Activated T-cell treated with anti-CD3 and anti-CD28 coated beads, Interleukin-2, amount 50 U/mL, for 4 hours (primary cell): Measurements from ENCODE around the gene TTC5. TPM values are rescaled to one million over a fixed set of nuclear protein-coding genes. Genes with fewer than 3 reads are reported as not detected.
"Not testable (repeated sequence)": the region's sequence is repeated elsewhere in the genome, so short reads cannot be mapped to it uniquely, and the experiment has no call there.

Source experiments
- ATAC-seq, 2 donors: fragments of 200-7000 bp; cut with Tn5 transposase; one replicate each; pipeline ENCODE4 v1.10.0; 2021
- DNase-seq: peaks from one replicate; pipeline ENCODE4 v3.0.0-alpha.2; 2020
- H3K27me3 Mint-ChIP-seq: one replicate; pipeline ENCODE4 v1.8.0; 2021; ENCODE audit warnings: low read depth, mixed read lengths
- H3K36me3 Mint-ChIP-seq: one replicate; pipeline ENCODE4 v1.8.0; 2022; ENCODE audit warnings: mixed read lengths; ENCODE audit not compliant: insufficient read depth
- H3K4me1 Mint-ChIP-seq: one replicate; pipeline ENCODE4 v1.8.0; 2021; ENCODE audit warnings: low read depth, mixed read lengths
- H3K4me3 Mint-ChIP-seq: one replicate; pipeline ENCODE4 v1.8.0; 2021; ENCODE audit warnings: mild to moderate bottlenecking, moderate library complexity, mixed read lengths
- H3K9me3 Mint-ChIP-seq: one replicate; pipeline ENCODE4 v1.8.0; 2021; ENCODE audit warnings: mixed read lengths
- total RNA-seq, 3 donors: library from RNA; stranded (reverse); gene quantifications; one replicate each; pipeline ENCODE4 v1.2.1, GENCODE V29; 2021

TTC5 gene
- total RNA-seq, 3 donors from 2014 or later: 40.3 to 41.9 (median 41.5) TPM

DNA sequence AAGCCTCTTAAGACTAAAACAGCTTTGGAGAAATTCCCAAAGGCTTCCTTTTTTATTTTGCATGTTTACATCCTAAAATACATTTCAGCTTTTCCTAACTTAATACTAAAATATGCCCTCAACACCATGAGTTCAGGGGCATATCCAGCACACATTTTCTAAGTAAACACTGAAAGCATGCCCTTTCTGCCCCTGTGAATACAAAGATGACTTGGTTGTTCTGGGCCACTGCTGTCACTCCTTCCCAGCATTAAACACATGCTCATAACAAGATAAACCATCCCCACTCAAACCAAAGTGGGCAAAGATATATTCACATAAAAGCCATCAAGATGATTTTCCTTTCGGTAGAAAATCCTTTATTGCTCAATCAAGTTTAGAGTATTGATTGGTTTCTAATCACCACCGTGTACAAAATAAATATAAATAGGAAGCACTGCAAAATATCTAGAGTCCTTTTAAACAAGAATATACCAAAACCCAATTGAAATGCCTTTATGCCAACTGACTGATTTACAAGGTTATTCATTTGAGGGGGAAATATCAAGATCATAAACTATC lies 25.4 kb upstream of the TTC5 start:
- Mint-ChIP-seq H3K9me3 (no peaks in the 10 kb centered on the region), H3K36me3 (peaks cover 2% of the 10 kb centered on the region), H3K27me3 (no peaks in the 10 kb centered on the region), H3K4me1 (peaks cover 32% of the 10 kb centered on the region), H3K4me3 (peak overlapping the region; percentile 47)
- ATAC-seq (no peak), DNase-seq (no peak)

DNA sequence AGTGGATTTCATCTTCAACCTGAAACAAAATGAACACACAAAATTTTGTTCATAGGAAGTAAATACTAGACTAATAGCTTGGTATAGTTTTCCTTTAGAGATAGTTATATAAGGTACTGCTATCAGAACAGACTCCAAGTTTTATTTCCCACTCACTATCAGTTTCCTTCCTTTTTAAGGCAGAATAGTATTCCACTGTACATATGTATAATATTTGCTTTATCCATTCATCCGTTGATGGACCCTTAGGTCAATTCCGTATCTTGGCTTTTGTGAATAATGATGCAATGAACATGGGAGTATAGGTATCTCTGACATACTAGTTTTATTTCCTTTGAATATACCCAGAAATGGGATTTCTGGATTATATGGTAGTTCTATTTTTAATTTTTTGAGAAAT lies 23.6 kb upstream of the TTC5 start:
- H3K27me3 Mint-ChIP-seq: no peaks in the 10 kb centered on the region
- H3K4me1 Mint-ChIP-seq: peaks cover 32% of the 10 kb centered on the region
- peaks cover 6% of the 10 kb centered on the region for H3K36me3 Mint-ChIP-seq
- H3K4me3 Mint-ChIP-seq: no peak overlapping the region
- ATAC-seq: no peak
- H3K9me3 Mint-ChIP-seq: no peaks in the 10 kb centered on the region
- no peak for DNase-seq

DNA sequence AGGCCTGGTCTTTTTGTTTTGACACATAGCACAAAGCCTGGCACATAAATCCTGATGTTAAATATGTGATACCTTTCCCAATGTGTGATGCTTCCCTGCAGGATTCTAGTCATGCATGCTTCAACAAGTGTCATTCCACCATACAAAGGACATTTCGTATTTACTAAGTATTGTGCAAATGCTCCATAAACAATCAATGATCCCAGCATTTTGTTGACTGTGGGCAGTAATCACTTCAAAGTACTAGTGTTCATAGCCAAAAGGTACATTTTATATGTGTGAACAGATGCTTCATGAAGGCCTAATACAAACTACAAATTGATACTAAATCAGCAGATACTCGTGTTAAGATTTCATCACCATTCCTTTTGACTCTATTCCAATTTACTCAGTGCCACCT lies 23.0 kb upstream of the TTC5 start:
- no peaks in the 10 kb centered on the region for H3K9me3 Mint-ChIP-seq
- ATAC-seq (no peak), DNase-seq (no peak)
- peaks cover 9% of the 10 kb centered on the region for H3K36me3 Mint-ChIP-seq
- H3K4me1 Mint-ChIP-seq: peaks cover 32% of the 10 kb centered on the region
- H3K27me3 Mint-ChIP-seq: no peaks in the 10 kb centered on the region
- H3K4me3 Mint-ChIP-seq: no peak overlapping the region

DNA sequence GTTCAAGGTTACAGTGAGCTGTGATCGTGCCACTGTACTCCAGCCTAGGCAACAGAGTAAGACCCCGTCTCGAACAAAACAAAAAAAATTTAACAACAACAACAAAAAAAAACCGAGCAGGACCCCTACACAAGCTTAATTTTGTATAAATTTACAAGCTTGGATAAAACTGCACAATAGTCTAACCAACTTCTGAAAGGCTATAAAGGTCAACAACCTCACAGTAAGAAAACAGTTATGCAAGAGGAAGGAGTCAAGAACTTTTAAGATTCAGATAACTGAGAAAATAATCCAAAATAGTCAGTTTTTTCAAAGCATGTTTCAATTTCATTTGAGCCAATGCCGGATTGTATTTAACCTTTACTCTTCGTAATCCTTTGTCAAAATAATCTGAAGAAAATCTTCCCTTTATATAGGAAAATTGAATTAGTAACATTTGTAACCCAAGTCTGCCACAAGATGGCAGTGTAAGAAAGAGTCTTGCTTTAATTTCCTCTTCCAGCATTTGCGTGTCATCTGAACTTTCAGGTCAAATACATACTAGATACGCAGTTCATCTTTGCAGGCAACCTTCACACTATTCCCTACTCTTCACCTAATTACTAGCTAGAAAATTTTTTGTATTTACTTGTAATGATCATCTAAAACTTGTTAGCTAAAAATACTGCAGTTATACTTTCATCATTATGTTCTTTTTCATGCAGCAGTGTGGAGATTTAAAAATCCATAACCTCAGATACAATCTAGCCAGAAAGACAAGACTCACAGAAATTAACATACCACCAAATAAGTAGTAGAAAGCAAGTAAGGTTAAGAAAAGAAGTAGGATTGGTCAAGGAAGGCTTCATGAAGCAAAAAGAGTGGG lies 21.5 kb upstream of the TTC5 start:
- Mint-ChIP-seq H3K27me3 (no peaks in the 10 kb centered on the region), H3K36me3 (peaks cover 13% of the 10 kb centered on the region), H3K9me3 (no peaks in the 10 kb centered on the region), H3K4me3 (no peak overlapping the region), H3K4me1 (peaks cover 26% of the 10 kb centered on the region)
- ATAC-seq: peak; percentile 35 to 63
- no peak for DNase-seq

DNA sequence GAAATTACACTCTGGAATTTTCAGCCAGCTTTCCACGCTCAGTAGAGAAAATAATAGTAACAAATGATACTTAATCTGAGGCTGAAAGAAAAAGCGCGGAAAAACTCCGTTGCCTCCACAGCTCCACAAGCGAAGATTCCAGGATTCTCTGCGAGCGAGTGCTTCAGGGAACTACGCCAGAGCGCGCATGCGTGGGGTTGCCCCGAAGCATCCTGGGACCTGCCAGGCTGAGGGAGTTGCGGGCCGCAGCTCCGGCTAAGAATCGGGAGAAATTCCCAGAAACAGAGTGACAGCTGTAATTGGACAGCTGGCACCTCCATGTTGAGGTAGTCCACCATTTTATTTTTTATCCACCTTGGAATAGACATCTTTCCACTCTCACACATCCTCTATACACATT lies 12.0 kb upstream of the TTC5 start:
- H3K36me3 Mint-ChIP-seq: peaks cover 26% of the 10 kb centered on the region
- no peak overlapping the region for H3K4me3 Mint-ChIP-seq
- H3K4me1 Mint-ChIP-seq: no peaks in the 10 kb centered on the region
- ATAC-seq: no peak
- DNase-seq: no peak
- H3K27me3 Mint-ChIP-seq: no peaks in the 10 kb centered on the region
- no peaks in the 10 kb centered on the region for H3K9me3 Mint-ChIP-seq

DNA sequence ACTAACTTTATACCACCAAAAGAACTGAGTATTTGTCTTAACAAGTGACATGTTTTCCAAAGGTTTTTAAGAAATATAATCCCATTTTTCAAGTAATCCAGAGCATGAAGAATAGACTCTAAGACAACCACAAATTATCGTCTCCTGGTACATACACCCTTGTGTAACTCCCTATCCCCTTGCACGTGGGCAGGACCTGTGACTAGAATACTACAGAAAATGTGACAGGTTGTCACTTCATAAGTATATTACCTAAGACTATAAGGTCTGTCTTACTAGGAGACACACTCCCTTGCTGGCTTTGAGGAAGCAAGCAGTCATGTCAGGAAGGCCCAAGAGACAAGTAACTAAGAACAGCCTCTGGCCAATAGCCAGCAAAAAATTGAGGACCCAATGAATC lies 8.3 kb upstream of the TTC5 start:
- Mint-ChIP-seq H3K36me3 (peaks cover 26% of the 10 kb centered on the region), H3K9me3 (no peaks in the 10 kb centered on the region), H3K4me3 (no peak overlapping the region), H3K27me3 (no peaks in the 10 kb centered on the region), H3K4me1 (no peaks in the 10 kb centered on the region)
- no peak for ATAC-seq
- DNase-seq: no peak

DNA sequence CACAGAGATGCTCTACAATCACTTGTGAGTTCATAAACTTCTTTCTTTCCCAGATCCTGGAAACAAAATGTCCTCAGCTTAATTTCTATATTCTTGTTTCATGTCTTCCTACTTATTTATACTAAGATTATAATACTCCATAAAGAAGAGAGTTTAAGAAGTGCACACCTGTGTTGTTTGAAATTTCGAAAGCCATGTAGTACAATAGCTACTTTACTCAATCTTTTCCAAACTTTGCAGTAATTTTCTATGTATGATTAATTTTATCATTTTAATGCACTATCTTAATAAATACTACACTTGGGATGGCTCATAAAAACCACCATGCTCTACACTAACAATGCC lies 300 bp upstream of the TTC5 start:
- ATAC-seq: no peak

DNA sequence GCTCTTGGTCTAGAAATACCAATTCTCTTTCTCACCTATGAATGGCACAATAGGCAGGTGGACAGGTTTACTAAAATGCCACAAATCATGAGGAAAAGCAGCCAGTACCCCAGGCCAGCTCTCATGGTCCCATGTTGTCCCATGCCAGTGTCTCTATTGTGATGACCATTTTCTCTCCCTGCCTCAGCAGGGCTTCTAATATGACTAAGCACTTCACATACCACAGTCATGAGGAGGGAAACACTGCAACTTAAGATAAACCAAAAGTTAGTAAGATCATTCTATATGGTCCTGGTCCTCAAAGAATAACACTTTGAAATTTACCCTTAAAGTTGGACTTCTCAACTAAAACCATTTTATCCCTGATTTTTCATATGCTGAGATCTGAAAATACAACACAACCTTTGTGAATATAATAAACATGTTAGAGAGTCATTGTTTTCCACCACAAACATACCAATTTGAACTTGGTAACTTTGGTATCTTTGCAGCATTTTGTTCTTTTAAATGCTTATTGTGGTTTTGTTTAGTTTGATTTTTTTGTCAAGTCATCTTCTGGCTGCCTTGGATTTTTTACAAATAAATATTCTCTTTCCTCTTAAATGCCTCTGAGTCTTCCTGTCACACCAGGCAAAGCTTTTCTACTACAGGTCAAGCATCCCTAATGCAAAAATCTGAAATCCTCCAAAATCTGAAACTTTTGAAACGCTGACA lies 3.6 kb downstream of the TTC5 start:
- no peak for ATAC-seq
- Mint-ChIP-seq H3K36me3 (peaks cover 35% of the 10 kb centered on the region), H3K4me1 (peaks cover 31% of the 10 kb centered on the region), H3K27me3 (no peaks in the 10 kb centered on the region), H3K9me3 (no peaks in the 10 kb centered on the region), H3K4me3 (no peak overlapping the region)
- DNase-seq: no peak

More for the DNA sequence above, 300 bp upstream of the TTC5 start:
- DNase-seq: no peak
- H3K4me3 Mint-ChIP-seq: peak overlapping the region; percentile 90
- peaks cover 30% of the 10 kb centered on the region for H3K4me1 Mint-ChIP-seq
- H3K36me3 Mint-ChIP-seq: peaks cover 15% of the 10 kb centered on the region
- H3K27me3 Mint-ChIP-seq: no peaks in the 10 kb centered on the region
- no peaks in the 10 kb centered on the region for H3K9me3 Mint-ChIP-seq

DNA sequence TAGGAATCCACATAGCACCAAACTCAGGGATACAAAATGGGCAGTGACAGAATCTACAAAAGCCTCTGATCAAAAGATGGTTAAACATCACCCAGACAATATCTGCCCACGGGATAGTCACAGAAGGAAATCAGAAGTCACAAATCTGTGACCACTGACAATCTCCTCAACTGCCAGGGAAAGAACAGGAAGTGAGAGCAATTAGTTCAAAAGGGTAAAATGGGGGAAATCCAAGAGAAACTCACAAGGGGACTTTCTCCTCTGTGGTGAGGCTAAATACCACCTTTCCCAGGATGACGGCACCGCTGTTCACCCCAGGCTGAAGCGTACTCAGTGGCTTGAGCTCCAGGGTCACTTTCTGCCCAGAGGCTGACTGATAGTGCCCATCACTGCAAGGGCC lies 10.7 kb downstream of the TTC5 start:
- no peak for DNase-seq
- H3K4me3 Mint-ChIP-seq: no peak overlapping the region
- H3K36me3 Mint-ChIP-seq: peaks cover 48% of the 10 kb centered on the region
- H3K27me3 Mint-ChIP-seq: no peaks in the 10 kb centered on the region
- no peaks in the 10 kb centered on the region for H3K4me1 Mint-ChIP-seq
- H3K9me3 Mint-ChIP-seq: no peaks in the 10 kb centered on the region
- ATAC-seq: no peak

DNA sequence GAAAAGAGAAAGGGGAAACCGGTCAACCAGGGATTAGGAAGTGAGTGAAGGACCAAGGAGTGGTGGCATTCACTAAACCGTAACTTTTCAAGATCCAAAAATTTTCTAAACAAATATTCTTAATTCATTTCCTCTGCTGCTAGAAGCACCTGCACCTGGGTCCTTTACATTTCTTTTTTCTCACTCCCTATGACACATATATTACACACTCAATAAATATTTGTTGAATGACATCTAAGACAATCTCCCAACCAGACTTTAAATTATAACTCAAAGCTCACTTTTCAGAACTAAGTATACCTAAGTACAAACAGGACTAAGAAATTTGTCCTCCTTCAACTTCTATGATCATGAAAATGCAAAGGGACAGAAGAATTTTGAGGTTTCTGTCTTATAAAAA lies 11.1 kb downstream of the TTC5 start:
- ATAC-seq: no peak
- Mint-ChIP-seq H3K36me3 (peaks cover 50% of the 10 kb centered on the region), H3K9me3 (no peaks in the 10 kb centered on the region), H3K4me1 (no peaks in the 10 kb centered on the region), H3K4me3 (no peak overlapping the region), H3K27me3 (no peaks in the 10 kb centered on the region)
- DNase-seq: no peak

DNA sequence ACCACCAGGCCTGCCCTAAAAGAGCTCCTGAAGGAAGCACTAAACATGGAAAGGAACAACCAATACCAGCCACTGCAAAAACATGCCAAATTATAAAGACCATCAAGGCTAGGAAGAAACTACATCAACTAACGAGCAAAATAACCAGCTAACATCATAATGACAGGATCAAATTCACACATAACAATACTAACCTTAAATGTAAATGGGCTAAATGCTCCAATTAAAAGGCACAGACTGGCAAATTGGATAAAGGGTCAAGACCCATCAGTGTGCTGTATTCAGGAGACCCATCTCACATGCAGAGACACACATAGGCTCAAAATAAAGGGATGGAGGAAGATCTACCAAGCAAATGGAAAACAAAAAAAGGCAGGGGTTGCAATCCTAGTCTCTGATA lies 23.8 kb downstream of the TTC5 start:
- H3K9me3 Mint-ChIP-seq, H3K27me3 Mint-ChIP-seq, DNase-seq, ATAC-seq, H3K4me3 Mint-ChIP-seq: not testable (repeated sequence)
- peaks cover 26% of the 10 kb centered on the region for H3K4me1 Mint-ChIP-seq
- peaks cover 62% of the 10 kb centered on the region for H3K36me3 Mint-ChIP-seq

DNA sequence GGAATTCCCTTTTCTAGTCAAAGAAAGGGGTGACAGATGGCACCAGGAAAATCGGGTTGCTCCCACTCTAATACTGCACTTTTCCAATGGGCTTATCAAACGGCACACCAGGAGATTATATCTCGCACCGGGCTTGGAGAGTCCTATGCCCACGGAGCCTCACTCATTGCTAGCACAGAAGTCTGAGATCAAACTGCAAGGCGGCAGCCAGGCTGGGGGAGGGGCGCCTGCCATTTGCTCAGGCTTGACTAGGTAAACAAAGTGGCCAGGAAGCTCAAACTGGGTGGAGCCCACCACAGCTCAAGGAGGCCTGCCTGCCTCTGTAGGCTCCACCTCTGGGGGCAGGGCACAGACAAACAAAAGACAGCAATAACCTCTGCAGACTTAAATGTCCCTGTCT lies 25.5 kb downstream of the TTC5 start:
- not testable (repeated sequence) for H3K27me3 Mint-ChIP-seq, H3K4me3 Mint-ChIP-seq, ATAC-seq, DNase-seq, H3K9me3 Mint-ChIP-seq
- peaks cover 26% of the 10 kb centered on the region for H3K4me1 Mint-ChIP-seq
- peaks cover 55% of the 10 kb centered on the region for H3K36me3 Mint-ChIP-seq

DNA sequence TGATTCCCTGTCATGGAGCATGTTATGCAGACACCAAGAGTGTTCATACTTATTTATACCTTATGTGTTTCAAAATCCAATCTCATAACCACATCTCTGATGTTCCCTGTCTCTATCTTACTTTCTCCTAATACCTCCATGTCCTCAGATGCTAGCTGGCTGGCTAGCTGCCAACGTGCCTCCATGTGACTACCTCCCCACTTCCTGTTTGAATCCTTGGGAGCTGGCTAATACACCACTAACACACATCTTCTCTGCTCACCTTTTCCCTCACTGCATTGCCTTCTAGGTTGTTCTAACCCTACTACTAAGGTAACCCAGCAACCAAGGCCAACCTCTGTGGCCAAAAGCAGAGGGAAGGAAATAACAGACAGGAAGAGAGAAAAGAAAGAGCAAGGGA lies 27.3 kb downstream of the TTC5 start:
- H3K27me3 Mint-ChIP-seq: no peaks in the 10 kb centered on the region
- peaks cover 58% of the 10 kb centered on the region for H3K36me3 Mint-ChIP-seq
- H3K4me1 Mint-ChIP-seq: peaks cover 26% of the 10 kb centered on the region
- no peak for DNase-seq
- H3K9me3 Mint-ChIP-seq: peaks cover 18% of the 10 kb centered on the region
- no peak for ATAC-seq
- H3K4me3 Mint-ChIP-seq: no peak overlapping the region

DNA sequence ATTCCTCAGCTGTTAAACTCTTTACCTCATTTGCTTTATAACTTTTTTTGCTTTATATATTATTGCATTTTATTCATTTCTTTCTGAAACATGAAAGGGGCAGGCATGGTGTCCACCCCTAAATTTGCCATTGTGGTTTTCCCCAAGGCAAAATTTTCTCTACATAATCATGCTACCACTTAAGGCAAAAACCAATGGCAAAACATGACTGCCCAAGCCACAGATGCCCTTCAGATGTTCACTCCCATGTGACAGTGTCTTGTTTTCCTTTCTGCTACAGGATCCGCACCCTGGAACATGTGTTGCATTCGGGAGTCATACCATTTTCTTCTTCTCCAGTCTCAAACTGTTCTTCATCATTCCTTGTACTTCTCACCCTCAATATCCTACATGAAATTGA lies 28.3 kb downstream of the TTC5 start:
- Mint-ChIP-seq H3K4me1 (peaks cover 24% of the 10 kb centered on the region), H3K27me3 (no peaks in the 10 kb centered on the region), H3K4me3 (no peak overlapping the region), H3K36me3 (peaks cover 52% of the 10 kb centered on the region), H3K9me3 (peaks cover 26% of the 10 kb centered on the region)
- ATAC-seq: no peak
- DNase-seq: no peak

DNA sequence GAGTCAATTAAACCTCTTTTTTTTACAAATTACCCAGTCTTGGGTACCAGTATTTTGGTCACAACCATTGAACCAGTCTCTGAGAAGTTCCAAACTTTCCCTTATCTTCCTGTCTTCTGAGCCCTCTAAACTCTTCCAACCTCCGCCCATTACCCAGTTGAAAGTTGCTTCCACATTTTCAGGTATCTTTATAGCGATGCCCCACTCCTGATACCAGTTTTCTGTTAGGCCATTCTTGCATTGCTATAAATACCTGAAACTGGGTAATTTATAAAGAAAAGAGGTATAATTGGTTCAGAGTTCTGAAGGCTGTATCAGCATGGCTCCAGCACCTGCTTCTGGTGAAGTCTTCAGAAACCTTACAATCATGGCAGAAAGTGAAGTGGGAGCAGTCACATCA lies 31.7 kb downstream of the TTC5 start:
- peaks cover 6% of the 10 kb centered on the region for H3K4me1 Mint-ChIP-seq
- H3K36me3 Mint-ChIP-seq: peaks cover 41% of the 10 kb centered on the region
- ATAC-seq (no peak), DNase-seq (no peak)
- H3K9me3 Mint-ChIP-seq: peaks cover 37% of the 10 kb centered on the region
- no peaks in the 10 kb centered on the region for H3K27me3 Mint-ChIP-seq
- H3K4me3 Mint-ChIP-seq: no peak overlapping the region
